GM20000 (cell line): ENCODE results near the gene TMEM63C.

Experiments used
- DNase-seq: peaks from one replicate; pipeline ENCODE4 v3.0.0; 2012; ENCODE audit warnings: low spot score
- TF ChIP-seq, protein P1 (sequence below): IDR thresholded peaks from 2 replicates; pipeline ENCODE4 v1.5.1; 2012; ENCODE audit warnings: mild to moderate bottlenecking, control low read depth; ENCODE audit errors: extremely low read depth, missing control alignments

TMEM63C gene

DNA sequence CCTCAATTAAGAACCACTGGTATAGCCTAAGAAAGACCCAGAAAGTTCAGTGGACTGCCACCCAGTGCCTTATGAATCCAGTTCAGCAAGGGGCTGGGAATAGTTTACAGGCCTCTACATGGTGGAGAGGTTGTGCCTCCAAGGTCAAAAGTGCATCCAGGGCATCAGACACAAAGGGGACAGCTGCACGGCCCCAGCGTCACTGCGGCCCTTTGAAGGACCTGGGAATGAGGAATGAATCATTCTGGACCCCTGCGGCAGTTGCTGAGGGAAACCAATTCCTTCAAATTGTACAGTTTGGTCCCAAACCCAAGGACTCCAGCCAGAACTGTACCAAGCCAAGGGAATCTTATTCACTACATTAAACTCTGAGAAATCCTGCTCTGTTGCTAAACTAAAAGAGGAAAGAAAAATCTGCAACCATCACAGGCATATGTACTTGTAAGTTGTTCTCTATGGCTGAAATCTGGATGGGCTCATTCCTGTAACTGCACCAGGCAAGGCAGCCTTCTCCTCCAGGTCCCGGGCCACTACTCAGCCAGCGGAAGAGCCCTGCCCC is 100.3 kb downstream of the TMEM63C start:
- TF ChIP-seq, protein P1, sequence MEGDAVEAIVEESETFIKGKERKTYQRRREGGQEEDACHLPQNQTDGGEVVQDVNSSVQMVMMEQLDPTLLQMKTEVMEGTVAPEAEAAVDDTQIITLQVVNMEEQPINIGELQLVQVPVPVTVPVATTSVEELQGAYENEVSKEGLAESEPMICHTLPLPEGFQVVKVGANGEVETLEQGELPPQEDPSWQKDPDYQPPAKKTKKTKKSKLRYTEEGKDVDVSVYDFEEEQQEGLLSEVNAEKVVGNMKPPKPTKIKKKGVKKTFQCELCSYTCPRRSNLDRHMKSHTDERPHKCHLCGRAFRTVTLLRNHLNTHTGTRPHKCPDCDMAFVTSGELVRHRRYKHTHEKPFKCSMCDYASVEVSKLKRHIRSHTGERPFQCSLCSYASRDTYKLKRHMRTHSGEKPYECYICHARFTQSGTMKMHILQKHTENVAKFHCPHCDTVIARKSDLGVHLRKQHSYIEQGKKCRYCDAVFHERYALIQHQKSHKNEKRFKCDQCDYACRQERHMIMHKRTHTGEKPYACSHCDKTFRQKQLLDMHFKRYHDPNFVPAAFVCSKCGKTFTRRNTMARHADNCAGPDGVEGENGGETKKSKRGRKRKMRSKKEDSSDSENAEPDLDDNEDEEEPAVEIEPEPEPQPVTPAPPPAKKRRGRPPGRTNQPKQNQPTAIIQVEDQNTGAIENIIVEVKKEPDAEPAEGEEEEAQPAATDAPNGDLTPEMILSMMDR: no peak
- no peak for DNase-seq

DNA sequence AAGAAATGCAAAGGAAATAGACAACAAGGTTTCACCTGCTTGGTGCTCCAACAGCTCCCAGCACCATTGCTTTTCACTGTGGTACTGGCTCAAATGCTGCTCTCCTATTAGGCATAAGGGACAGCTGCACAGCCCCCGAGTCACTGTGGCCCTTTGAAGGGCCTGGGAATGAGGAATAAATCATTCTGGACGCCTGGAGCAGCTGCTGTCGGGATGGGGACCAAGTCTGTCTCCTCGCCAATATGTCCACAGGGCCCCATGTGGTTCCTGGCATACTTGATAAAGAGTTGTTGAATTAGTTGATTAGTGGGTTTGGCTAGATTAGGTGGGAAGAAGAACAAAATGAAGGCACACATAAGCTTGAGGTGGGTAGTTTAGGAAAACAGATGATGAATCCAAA is 102.5 kb downstream of the TMEM63C start:
- TF ChIP-seq, protein P1: no peak
- DNase-seq: no peak

DNA sequence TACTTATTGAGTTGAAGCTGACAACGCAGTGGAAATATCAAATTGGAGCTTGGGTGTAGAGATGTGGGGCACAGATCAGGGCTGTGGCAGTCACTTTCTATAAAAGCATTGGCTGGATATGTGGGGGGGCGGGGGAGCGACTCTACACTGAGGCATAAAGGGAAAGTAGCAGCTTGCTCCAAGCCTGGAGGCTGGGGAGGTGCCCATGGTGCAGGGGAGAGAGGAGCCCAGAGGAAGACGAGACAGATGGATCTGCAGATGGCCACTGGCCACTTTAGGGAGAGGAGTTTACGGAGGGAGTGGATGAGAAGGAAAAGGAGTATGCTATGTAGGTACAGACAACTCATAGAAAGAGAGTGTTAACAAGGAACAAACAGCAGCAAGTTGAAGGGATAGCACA is 102.9 kb downstream of the TMEM63C start:
- TF ChIP-seq, protein P1: no peak
- no peak for DNase-seq

DNA sequence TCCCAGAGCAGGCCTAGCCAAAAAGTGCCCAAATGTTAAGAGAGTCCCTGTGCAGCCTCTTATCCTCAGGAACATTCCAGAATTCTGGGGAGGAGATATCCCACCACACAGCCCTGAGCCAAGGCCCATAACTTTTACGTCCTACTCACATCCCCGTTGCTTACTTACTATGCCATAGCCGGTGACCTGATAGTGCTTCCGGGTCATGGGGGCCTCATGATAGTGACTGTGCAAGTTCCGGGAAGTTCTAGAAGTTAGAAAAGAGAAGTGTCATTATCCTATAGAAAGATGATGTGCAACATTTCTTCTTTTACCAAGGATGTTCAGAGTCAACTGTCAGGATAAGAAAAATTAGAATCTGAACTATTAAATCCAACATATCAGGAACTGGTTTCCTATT is 105.0 kb downstream of the TMEM63C start:
- TF ChIP-seq, protein P1: no peak
- DNase-seq: no peak

DNA sequence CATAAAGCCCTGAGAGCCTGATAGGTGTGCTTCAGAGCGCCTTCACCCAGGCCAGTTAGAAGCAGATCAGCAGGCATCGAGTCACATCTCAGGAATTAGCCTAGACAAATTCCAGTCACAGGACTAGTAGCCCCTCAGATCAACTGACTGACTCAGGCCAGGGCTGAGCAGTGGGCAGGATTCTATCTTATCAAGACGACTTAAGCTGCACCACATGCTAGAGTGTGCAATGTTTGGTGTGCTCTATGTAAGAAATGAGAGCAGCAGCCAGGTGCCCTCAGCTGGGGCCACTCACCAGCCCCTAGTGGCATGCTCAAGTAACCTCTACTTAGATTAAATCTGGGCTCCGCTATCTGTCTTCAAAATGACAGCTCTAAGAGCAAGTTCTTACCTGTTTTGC is 109.1 kb downstream of the TMEM63C start:
- DNase-seq: no peak
- TF ChIP-seq, protein P1: no peak

DNA sequence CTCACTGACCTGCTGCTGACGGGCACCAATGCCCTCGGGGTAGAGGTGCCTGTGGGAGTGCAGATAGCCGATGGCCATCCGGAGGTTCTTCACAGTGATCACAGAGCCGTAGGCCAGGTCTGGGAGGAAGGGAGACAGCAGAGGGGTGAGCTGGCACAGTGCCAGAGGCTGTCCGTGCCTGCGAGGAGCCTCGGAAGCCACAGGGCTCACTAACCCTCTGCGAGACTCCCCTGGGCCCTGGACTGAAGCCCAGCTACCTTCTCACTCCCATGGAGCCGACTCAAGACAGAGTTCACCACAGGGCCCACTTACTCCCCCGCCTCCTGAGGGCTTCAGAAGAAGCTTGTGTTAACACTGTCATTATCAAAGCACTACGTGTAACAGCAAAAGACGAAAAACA is 114.6 kb downstream of the TMEM63C start:
- DNase-seq: no peak
- TF ChIP-seq, protein P1: no peak

DNA sequence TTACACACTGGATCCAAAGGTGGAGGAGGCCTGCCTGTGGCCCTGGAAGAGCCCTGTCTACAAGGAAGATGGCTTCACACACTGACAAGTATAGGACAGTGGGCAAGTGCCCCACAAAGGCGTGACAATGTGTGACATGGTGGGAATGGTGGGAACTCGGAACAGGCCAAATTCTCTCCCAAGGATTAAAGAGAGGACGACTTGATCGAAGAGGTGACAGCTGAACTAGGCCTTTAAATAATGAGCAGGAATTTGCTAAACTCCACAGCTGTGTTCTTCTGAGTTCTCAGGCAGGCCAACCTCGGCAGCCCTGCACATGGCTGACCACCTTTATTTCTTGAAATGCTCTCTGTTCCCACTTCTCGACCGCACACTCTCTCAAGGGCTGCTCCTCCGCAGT is 115.3 kb downstream of the TMEM63C start:
- DNase-seq: no peak
- TF ChIP-seq, protein P1: no peak

DNA sequence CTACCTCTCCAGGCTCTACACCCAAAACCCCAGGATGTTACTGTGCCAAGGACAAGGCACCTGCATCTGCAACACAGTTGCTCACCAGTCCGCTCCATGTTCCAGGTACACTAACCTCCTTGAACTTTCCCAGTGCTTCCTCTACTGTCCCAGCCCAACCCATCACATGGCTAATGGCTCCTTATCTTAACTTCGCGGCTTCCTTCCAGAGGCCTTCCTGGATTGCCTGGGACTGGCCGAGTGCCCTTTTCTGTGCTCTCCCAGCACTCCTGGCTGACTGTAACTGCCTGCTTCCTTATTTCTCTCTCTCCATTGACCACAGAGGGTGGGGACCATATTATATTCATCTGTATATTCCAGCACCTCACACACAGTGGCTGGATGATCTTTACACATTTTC is 118.2 kb downstream of the TMEM63C start:
- TF ChIP-seq, protein P1: no peak
- DNase-seq: no peak
